Stomach (tissue), 4 donors: ENCODE measurements around the gene AP4B1.

Source experiments
- POLR2A ChIP-seq, 4 donors: fragments of 450-650 bp; IDR thresholded peaks; one replicate each; pipeline ENCODE4 v1.6.1; 2016; ENCODE audit warnings: antibody characterized with exemption in 4 of 4, control low read depth in 2 of 4, mild to moderate bottlenecking in 1 of 4, moderate library complexity in 1 of 4
- POLR2AphosphoS5 ChIP-seq, 3 donors: sonication (generic); formaldehyde crosslinking; IDR thresholded peaks; one replicate each; pipeline ENCODE4 v1.6.1; 2016; ENCODE audit warnings: antibody characterized with exemption in 3 of 3
- TF ChIP-seq, protein P1 (sequence below), 7 experiments: fragments of 450-650 bp in 4 of 7; fragments of 200-600 bp in 3 of 7; sonication (generic) in 3 of 7; IDR thresholded peaks; one replicate each; pipeline ENCODE4 v1.5.1; 2016 to 2019; ENCODE audit warnings: antibody characterized with exemption in 7 of 7, control low read depth in 2 of 7, mild to moderate bottlenecking in 1 of 7

DNA sequence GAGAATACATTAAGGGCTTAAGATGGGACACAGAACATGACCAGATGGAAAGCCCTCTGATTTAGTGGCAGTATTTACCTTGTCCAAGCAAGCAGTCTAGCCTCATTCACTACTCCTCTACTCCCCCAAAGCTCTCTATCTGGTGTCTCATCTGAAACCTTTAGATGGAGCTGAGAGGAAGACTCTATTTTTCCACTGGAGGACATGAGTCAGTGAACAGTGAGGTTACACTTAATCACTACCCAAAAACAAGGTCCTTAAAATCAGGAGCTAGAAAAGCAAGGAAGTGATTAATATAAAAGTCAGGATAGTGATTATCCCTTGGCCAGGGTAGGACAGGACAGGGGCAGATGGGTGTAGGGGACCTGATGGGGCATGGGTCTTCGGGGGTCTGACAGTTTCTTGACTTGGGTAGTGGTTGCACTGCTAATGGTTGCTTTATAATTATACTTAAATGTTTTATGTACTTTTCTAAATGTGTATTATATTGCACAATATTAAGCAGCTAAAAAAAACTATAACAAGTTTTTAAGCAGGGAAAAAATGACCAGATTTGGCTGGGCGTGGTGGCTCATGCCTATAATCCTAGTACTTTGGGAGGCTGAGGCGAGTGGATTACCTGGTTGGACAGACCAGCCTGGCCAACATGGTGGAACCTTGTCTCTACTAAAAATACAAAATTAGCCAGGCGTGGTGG, 36.1 kb downstream of the AP4B1 start:
- TF ChIP-seq, protein P1, sequence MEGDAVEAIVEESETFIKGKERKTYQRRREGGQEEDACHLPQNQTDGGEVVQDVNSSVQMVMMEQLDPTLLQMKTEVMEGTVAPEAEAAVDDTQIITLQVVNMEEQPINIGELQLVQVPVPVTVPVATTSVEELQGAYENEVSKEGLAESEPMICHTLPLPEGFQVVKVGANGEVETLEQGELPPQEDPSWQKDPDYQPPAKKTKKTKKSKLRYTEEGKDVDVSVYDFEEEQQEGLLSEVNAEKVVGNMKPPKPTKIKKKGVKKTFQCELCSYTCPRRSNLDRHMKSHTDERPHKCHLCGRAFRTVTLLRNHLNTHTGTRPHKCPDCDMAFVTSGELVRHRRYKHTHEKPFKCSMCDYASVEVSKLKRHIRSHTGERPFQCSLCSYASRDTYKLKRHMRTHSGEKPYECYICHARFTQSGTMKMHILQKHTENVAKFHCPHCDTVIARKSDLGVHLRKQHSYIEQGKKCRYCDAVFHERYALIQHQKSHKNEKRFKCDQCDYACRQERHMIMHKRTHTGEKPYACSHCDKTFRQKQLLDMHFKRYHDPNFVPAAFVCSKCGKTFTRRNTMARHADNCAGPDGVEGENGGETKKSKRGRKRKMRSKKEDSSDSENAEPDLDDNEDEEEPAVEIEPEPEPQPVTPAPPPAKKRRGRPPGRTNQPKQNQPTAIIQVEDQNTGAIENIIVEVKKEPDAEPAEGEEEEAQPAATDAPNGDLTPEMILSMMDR (IDR thresholded peaks at IDR 0.05): no peak
- TF ChIP-seq POLR2A (IDR thresholded peaks at IDR 0.05) (no peak), POLR2AphosphoS5 (IDR thresholded peaks at IDR 0.05) (no peak)
